Liver (tissue), 3 donors: ENCODE measurements around the gene LDLRAD4.

Experiments
- GABPA ChIP-seq, 2 donors: IDR thresholded peaks in 1 of 2; conservative IDR thresholded peaks in 1 of 2; 2 replicates each; pipeline ENCODE4 v1.6.1; 2016; ENCODE audit warnings: antibody characterized with exemption in 2 of 2, mild to moderate bottlenecking in 1 of 2, moderate library complexity in 1 of 2
- RAD21 ChIP-seq, 2 donors: IDR thresholded peaks; 2 replicates each; pipeline ENCODE4 v1.6.1; 2016; ENCODE audit warnings: antibody characterized with exemption in 2 of 2, mild to moderate bottlenecking in 2 of 2
- SP1 ChIP-seq: IDR thresholded peaks from 2 replicates; pipeline ENCODE4 v1.6.1; 2018; ENCODE audit warnings: antibody characterized with exemption, mild to moderate bottlenecking
- TAF1 ChIP-seq: conservative IDR thresholded peaks from 2 replicates; pipeline ENCODE4 v1.6.1; 2016; ENCODE audit warnings: antibody characterized with exemption, mild to moderate bottlenecking
- YY1 ChIP-seq: IDR thresholded peaks from 2 replicates; pipeline ENCODE4 v1.6.1; 2016; ENCODE audit warnings: antibody characterized with exemption, mild to moderate bottlenecking
- TF ChIP-seq, protein P1 (sequence below): fragments of 150-350 bp; IDR thresholded peaks from 2 replicates; pipeline ENCODE4 v1.5.1; 2017; ENCODE audit warnings: improper control_type of control experiment, low read depth, low read length; ENCODE audit not compliant: missing input control
- TF ChIP-seq, protein P2 (sequence below): IDR thresholded peaks from 2 replicates; pipeline ENCODE4 v1.6.1; 2016; ENCODE audit warnings: antibody characterized with exemption
- donor health status: healthy.
- donor health status: healthy.

DNA sequence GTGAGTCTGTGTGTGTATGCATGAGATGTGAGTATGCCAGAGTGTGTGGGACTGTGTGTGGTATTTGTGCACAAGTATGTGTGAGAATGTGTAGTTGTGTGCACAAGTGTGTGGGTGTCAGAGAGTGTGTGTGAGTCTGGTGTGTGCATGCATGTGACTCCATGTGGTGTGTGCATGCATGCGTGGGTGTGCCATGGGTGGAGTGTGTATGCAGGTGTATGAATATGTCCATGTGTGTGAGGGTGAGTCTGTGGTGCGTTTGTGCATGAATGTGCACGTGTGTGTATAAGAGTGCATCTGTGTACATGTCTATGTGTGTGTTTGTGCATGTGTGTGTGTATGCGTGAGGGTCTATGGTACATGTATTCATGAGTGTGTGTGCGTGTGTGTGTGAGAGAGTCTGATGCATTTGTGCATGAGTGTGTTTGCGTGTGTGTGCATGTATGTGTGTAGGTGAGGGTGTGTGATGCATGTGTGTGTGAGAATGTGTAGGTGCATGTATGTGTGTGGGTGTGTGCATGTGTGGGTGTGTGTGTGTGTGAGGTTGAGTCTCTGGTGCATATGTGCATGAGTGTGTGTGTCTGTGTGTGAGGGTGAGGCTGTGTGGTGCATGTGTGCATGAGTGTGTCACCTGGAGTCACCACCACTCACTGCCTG lies 226.8 kb downstream of the LDLRAD4 start:
- TF ChIP-seq YY1 = no peak
- TF ChIP-seq GABPA (IDR thresholded peaks at IDR 0.05 in 1 of 2, conservative IDR thresholded peaks at IDR 0.05 in 1 of 2) = no peak
- TF ChIP-seq RAD21 (IDR thresholded peaks at IDR 0.05) = no peak
- TF ChIP-seq, protein P1, sequence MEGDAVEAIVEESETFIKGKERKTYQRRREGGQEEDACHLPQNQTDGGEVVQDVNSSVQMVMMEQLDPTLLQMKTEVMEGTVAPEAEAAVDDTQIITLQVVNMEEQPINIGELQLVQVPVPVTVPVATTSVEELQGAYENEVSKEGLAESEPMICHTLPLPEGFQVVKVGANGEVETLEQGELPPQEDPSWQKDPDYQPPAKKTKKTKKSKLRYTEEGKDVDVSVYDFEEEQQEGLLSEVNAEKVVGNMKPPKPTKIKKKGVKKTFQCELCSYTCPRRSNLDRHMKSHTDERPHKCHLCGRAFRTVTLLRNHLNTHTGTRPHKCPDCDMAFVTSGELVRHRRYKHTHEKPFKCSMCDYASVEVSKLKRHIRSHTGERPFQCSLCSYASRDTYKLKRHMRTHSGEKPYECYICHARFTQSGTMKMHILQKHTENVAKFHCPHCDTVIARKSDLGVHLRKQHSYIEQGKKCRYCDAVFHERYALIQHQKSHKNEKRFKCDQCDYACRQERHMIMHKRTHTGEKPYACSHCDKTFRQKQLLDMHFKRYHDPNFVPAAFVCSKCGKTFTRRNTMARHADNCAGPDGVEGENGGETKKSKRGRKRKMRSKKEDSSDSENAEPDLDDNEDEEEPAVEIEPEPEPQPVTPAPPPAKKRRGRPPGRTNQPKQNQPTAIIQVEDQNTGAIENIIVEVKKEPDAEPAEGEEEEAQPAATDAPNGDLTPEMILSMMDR = no peak
- TF ChIP-seq, protein P2, sequence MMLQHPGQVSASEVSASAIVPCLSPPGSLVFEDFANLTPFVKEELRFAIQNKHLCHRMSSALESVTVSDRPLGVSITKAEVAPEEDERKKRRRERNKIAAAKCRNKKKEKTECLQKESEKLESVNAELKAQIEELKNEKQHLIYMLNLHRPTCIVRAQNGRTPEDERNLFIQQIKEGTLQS = no peak
- TF ChIP-seq SP1 = no peak
- TF ChIP-seq TAF1 = no peak
